Measurements from ENCODE around the gene TIMM8A.
"Not testable (repeated sequence)": the region's sequence is repeated elsewhere in the genome, so short reads cannot be mapped to it uniquely, and the experiment has no call there.

The TIMM8A gene

DNA sequence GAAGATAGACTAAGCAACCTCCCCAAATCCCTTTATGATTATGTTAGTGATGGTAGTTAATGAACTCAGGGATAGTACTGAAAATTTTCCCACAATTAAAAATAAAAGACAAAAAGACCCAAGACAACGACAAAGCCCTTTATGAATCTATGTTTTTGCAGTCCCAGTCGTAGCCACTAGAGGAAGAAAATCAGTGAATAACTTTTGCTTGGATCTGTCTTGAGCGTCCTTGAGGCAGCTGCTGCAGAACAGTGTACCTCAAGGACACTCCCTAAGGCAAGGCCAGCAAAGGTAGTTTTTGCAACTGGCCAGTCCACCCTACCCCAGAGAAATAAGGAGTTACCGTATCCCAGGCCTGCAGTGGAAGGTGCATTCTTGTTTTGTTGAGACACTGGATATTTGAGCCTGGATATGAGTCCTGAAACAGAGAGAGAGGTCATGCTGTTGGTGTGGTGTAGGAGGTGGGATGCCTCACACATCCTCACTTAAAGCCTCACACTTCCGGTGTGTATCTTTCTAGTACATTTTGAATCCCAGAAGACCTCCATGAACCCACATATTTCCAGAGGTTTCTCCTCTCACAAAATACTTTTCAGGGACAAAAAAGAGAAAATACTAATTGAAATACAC is 8.7 kb upstream of the TIMM8A start:
- DNase-seq, result no peak

DNA sequence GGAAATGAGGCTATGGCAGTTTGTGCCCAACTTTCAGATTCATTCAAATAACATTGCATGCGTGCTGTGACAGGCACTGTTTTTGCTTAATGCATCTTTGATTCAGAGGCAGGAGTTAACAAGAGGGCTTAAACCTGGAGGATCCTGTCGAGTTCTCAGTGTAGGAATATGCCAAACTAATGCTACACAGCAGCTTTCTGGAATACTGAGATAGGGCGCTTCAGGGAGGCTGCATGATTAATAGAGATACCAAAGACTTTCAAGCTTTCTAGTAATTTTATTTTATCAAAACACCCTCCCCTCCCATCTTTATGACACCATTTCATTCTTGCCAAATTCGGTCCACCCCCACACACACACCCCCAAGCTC is 636 bp upstream of the TIMM8A start:
- no peak for DNase-seq

DNA sequence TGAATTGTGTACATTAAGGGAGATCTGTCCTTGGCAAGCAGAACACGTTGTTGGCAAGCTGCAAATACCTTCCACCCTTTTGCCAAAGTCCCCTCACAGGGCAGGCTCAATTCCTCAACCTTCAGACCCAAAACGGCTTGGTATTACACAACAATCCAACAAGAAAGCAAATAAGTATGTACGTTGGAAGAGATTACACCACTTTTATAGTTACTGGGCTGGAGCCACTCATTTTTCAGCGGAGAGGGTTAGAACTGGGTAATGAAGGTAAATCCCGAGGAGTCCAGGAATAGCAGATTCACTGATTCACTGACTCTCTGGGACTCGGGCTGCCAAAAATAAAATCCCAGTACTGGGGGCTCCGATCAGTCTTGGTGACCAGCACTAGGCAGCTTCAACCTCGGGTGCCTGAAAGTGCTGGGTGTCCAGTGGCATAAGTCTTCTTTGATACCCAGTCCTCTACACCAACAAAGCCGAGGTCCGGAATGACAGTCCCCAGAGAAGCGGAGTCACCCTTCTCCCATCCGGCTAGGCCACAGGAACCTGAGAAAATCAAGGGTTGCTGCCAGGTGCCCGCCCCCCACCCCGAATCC is 587 bp downstream of the TIMM8A start:
- no peak for DNase-seq

DNA sequence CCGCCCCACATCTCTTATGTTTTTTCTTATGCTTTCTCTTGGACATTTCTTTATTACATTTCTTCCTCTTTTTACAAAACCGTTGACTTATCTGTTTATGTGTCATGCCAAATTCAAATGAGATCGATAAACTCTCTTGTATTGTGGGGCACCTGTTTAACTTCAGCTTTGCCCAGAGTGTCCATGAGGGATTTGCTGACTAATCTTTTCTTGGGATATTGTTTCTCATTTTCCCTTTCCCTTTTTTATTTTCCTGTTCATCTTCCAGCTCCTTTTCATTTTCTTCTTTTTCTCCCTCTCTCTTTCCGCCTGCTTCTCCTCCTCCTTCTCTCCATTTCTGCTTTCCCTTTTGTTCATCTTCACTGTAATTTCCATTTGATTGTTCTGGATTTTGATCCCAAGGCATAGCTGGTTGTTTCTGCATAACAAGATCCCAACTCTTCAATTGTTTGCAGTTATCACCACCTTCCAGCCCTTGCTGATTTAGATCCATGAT is 10.7 kb downstream of the TIMM8A start:
- no peak for DNase-seq

DNA sequence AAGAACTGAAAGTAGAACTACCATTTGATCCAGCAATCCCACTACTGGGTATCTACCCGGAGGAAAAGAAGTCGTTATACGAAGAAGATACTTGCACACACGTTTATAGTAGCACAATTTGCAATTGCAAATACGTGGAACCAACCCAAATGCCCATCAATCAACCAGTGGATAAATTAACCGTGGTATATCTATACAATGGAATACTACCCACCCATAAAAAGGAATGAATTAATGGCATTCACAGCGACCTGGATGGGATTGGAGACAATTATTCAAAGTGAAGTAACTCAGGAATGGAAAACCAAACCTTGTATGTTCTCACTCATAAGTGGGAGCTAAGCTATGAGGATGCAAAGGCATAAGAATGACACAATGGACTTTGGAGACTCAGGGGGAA is 14.2 kb downstream of the TIMM8A start:
- DNase-seq, result not testable (repeated sequence)

DNA sequence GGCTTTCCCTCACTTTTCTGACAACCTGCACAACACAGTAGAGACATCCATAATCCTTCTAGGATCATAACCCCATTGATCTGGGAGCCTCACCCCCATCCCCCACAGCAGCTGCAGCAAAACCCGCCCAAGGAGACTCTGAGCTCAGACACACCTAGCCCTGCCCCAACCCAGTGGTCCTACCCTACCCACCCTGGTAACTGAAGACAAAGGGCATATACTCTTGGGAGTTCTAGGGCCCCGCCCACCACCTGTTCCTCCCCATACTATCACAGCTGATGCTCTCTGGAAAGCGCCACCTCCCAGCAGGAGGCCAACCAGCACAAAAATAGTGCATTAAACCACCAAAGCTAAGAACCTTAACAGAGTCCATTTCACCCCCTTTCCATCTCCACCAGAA is 21.9 kb downstream of the TIMM8A start:
- not testable (repeated sequence) for DNase-seq

DNA sequence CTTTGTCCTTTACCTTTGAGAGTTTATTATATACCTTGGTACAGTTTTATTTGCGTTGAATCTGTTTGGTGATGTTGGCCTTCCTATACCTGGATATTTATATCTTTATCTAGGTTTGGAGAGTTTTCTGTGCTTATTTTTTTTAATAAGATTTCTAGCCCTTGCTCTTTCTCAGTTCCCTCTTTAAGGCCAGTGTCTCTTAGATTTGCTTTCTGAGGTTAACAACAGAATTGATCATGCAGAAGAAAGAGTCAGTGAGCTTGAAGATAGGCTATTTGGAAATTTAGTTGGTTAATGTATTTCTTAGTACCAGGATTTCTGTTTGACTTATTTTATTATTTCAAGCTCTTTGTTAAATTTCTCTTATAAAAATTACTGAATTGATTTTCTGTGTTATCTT is 44.8 kb downstream of the TIMM8A start:
- no peak for DNase-seq

Measured in NCI-H2081 treated with DMSO at 0.1 percent for 48 hours (cell line).